Kidney capillary endothelial cell (primary cell): Measurements from ENCODE around the gene DDAH1.
A peak's percentile ranks its signal among the peaks of the same experiment; 100 is the strongest.

Experiments used
- DNase-seq: peaks from one replicate; pipeline ENCODE4 v3.0.0-alpha.2; 2018; ENCODE audit warnings: low spot score

DDAH1 gene

DNA sequence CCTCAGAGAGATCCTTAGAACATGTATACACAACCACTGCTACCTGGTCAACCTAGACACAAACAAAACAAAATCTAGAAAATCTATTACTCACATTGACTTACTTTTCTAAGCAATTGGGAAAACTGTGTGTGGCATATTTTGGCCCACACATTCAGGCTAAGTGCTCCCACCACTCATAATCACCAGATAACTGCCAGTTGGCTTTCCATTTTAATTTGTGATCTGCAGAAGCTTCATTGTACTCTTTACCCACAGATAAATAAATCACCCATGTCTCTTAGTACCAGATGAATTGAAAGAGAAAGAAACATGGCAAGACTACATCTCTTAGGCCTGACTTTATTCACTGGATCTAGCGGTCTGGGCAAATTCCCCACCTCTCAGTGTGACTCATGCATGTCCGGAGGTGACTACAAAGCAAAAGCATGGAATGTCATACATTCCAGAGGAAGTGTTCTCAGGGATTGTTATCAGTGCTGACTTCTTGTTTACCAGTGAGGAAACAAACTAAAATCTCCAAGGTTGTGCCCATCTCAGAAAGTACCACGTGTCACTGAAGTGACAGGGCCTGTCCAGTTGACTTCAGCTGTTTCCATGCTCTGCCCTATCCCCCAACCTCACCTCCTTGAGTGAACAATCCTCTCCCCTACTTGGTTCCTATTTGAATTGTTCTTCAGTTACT, 136.1 kb downstream of the DDAH1 start:
- peak; percentile 99 for DNase-seq

DNA sequence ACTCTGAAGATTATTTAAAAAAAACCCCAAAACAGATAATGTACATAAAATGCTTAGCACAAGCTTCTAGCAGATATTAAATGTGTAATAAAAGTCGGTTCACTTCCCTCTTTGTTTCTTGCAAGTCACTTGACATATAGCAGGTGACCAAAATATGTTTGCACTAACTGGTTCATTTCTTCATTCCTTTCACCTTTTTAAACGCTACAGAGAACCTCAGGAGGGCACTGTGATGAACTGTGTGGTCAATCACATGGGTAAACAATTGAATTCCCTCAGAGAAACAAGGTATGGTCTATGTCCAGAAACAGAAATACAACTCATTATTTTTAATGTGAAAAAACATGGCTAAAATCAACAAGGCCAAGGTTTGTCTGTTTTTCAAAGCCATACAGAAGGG, 137.2 kb downstream of the DDAH1 start:
- no peak for DNase-seq

DNA sequence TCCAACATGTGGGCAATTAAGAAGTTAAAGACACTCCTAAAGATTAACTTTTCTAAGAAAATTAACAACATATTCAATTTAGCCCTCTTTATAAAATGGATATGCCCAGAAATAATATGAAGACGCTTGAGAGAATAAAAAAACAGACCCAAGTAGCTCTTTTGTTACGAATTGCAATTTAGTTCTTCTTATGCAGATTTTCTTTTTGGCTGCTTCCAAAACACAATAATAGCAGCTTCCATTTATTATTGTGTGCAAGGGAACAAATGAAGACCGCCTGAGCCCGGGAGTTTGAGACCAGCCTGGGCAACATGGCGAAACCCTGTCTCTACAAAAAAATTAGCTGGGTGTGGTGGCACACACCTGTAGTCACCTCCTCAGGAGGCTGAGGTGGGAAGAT, 138.1 kb downstream of the DDAH1 start:
- no peak for DNase-seq

DNA sequence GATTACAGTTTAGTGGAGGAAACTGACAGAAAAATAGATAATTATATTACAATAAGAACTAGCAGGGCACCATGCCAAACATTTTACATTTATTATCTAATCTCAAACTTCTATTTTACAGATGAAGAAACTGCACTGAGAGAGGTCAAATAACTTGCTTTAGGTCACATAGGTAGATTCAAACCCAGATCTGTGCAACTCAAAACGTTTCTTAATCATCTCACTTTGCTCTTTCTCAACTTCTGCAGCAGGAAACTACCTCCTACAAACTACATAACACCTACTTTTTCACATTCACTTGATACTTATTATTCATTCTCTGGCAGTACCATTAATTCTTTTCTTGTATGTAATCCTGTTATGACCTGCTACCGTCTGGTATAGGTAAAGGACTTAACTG, 138.6 kb downstream of the DDAH1 start:
- DNase-seq: no peak

DNA sequence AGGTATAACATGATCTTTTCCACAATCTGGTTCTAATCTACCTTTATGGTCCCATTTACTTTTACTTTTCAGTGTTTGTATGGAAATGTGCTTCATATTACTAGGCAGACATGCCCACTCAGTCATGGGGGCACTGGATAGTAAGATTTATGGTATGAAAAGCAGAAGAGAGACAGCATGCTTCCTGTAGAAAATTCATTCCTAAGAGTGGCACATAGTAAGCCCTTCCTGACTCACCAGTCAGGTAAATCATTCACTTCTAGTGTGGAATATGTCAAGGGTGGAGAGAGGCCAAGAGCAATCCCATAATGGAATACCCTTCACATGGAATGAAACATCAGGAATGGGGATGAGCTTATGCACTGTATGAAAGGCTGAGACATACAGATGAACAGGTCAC, 139.0 kb downstream of the DDAH1 start:
- no peak for DNase-seq

DNA sequence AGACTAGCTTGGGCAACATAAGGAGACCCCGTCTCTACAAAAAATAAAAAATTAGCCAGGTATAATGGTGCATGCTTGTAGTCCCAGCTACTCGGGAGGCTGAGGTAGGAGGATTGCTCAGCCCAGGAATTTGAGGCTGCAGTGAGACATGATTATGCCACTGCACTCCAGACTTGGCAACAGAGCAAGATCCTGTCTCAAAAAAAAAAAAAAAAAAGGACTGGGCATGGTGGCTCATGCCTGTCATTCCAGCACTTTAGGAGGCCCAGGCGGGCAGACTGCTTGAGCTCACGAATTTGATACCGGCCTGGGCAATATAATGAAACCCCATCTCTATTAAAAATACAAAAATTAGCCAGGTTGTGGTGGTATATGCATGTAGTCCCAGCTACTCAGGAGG, 141.2 kb downstream of the DDAH1 start:
- no peak for DNase-seq

DNA sequence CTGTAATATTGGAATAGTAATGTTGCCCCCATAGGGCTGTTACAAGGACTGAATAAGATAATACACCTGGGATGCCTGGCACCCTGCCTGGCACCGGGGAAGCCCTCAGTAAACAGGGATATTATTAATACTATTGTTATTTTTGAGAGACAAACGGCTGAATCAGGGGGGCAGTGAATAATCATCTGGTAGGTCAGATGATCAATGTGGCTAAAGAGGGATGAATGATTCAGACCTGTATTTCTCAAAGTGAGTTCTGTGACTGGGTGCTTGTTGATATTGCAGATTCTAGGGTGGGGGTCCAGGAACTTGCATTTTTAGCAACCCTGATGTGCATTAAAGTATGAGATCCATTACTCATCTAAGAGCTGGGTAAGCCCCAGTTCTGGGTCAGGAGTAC, 142.3 kb downstream of the DDAH1 start:
- no peak for DNase-seq

DNA sequence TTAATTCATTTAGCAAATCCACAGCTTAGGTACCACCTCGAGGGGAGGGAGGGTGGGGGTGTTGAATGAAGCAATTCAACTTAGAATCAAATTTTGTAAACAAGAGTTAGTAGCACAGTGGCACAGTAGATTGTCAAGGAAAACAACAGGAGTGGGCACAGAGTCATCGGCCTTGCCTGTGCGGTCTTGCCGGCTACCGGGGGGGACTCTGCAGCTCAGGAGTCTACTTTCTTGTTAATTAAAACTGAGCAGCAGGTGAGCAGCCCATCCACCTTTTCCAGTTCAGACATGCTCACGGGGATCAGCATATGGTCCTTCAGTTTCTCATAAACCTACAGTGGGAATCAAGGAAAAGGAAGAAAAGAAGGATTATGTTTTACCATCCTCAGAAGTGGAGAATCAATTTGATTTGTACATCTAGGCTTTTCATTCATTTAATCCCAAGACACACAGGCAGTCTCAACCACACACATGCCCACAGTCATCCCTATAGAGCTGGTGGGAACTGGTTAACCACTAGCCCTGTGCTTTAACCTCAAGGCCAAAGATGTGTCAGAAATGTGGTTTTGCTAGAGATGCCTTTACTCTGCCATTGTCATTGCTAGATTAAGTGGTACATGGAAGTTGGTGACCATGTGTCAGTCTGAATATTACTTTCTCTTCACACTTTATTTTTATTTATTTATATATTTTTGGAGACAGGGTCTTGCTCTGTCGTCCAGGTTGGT, 143.6 kb downstream of the DDAH1 start:
- DNase-seq: no peak

DNA sequence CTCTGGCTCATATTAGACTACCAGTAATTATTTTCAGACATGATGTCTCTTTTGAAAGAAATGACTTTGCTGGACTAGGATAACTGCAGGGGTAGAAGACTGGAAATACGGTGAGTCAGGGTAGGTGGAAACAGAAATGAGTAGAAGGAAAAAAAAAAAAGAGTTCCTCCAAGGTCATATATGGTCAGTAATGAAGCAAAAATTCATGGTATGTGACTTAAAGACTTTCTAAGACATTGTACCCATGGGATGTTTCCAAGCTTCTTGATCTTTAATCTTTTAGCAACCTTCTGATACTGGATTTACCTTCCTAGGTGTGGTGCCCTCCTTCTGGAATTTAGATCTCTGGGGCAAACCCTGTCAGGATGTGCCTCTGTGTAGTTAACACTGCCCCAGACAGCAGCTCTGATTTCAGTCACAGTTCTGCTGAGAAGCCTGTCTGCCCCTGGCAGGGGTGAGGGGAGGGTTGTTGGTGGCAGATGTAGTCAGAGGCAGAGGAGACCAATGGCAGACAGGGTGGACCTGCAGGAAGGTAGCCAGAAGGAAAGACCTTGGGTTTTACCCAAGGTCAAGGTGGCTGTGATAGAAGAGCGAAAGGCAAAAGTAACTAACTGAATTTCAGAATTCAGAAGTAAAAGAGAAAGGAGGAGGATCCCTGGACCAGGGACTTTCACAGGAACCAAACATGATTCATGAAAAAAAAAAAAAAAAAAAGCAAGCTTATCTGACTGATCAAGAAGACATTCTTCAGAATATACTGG, 144.4 kb downstream of the DDAH1 start:
- DNase-seq: peak; percentile 66

DNA sequence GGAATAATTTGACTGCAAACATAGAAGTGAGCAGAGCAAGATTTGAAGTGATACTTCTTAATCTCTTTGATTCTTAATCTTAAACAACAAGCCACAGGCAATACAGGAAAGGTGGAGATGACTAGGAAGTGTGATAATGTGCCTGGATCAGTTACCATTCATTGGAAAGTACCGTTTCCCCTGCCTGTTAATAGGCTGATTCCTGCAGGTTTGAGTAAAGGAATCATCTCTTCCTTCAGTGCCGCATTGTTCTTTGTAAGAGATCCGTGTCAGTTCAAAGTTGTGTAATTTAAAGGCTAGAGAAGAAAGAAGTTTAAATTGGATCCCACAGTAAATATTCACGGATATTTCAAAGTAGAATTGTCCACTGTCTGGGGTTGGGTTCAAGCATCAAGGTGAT, 145.0 kb downstream of the DDAH1 start:
- no peak for DNase-seq

DNA sequence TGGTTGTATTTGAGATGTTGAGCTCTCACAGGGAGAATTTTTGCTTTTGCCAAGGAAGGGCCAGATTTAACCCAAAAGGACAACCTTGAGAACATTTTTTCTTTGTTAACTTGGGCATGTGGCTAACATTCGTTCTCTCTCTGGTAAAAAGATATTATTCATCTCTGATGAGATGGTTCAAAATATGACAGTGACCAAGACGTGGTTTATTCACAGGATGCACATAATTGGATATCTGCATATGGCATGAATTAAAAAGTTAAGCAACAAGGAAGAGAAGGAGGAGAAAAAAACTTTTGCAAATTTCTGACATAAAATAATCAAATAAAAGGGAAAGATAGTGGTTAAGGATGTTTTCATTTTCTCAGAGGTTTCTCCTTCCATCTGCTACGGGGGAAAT, 145.5 kb downstream of the DDAH1 start:
- no peak for DNase-seq

DNA sequence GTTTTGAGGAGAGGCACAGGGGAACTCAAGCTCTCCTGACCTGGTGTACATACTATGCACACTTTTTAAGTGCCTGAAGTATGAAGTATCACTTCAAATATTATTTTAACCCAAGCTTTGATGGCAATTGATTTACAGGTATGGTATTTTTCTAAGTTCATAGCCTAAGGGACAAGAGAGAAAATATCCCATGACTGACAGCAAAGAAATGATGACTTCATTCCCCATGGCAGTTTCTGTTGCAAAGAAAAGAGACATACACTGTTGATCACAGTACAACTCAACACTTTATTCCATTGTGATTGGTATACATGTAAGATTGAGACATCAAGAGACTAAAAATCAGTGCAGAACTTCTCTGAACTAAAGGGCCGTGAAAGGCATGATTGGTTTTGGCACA, 146.7 kb downstream of the DDAH1 start:
- DNase-seq: no peak

DNA sequence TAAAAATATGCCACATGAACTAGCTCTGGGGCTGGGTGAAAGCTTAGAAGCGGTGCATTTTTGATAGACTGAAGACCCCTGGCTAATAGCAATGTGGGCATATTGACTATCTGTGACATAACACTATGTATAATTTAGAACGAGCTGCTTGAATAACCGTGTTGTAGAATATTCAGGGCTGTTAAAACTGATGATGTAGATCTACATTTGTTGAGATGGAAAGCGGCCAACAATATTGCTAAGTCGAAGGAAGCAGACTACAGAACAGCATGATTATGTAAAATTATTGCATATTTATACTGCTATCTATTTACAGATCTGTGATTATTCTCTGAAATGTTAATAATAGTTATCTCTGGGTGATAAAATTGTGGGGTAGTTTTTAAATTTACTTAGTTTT, 147.4 kb downstream of the DDAH1 start:
- DNase-seq: no peak

DNA sequence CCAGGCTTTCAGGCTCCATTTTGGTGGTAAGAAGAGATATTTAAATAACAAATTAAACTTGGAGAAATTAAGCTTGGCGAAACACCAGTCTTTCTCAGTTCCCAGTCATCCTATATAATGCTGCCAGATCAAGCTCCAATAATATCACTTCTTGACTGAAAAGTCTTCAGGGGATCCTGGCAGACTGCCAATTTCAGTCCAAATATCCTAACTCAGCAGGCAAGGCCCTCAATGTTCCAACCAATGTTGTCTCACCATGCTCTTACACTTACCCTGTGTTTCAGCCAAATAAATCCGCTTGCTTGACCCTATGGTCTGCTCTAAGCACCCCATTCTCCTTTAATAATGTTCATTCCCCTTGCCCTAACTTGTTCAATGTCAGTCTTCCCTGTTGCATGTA, 148.6 kb downstream of the DDAH1 start:
- DNase-seq: no peak

DNA sequence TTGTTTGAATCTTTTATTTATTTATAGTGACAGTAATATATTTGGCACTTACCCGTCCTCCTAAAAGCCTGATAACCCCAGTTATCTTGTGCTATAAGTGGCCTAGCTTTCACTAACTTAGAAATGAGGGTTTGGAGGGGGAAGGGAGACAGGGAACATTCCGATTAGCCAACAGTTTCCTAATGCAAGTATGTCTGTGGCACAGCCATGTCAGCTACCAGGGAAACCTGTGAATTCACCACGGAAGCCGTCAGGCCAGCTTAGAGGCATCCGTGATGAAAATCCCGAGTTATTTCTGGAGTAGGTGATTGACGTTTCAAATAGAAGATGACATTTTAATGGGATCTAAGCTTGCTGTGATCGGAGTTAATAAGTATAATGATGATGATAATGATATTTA, 149.2 kb downstream of the DDAH1 start:
- DNase-seq: no peak

DNA sequence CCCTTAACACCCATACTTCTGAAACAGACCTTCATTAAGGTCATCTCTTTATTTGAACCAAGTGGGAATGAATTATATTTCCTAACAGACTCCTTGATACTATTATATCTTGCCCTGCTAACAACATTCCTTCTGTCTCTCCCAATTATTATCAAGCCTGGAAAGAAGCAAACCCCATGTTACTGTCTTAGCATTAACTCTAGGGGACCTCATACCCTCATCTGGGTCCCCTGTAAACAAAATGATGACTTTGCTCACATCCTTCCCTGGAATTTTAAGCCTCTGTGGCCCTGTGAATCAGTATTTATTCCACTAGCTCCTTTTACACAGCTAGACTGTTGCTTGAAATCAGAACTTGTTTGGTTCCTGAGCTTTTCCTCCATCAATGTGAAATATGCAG, 150.2 kb downstream of the DDAH1 start:
- DNase-seq: no peak

DNA sequence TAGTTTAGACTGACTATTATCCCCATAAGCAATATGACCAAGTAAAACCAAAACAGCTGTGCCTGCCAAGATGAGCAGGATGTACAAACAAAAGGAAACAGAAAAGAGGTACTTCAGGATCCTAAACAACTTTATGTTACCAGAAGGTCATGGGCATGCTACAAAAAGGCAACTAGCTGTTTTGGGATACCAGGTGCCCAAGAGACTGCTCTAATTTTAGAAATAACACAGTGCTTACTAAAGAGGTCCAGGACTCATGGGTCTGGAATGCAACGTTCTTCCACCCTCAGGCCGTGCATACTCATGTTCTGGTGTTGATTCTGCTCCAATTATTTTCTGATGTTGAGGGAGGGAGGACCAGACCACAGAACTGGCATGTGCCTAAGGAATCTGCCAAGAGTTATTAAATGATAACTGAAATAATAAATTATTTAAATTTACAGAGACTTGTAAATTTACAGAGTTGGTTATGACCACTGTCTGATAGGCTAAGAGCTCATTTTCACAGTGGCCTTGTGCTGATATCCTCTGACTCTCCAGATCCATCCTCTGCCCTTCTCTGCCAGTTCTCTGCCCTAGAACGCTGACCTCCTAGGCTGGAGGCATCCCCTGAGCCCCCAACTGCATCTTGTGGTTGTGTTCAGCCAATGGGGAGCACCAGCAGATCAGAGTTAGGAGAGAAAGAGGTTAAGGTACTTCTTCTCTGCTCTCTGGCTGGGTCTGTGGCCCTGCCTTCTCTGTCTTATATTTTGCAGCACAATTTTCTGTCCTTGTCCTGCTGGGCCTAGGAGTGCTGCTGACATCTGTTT, 150.9 kb downstream of the DDAH1 start:
- DNase-seq: peak; percentile 88

DNA sequence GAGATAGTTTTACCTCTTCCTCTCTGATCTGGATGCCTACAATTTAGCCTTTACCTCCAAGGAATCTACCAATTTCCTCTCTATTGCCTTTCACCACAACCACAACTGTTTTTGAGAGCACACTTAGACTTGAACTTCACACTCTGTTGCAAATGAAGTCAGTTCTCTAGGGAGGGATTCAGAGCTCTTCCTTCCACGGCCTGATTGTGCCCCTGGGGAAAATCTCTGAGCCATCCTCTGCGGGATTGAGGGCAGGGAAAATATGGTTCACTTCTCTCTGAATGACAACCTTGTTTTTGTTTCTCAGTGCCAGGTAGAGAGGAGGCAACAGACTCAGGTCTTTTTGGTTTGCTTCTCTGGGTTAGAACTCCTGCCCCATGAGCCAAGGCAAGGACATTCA, 153.1 kb downstream of the DDAH1 start:
- no peak for DNase-seq

DNA sequence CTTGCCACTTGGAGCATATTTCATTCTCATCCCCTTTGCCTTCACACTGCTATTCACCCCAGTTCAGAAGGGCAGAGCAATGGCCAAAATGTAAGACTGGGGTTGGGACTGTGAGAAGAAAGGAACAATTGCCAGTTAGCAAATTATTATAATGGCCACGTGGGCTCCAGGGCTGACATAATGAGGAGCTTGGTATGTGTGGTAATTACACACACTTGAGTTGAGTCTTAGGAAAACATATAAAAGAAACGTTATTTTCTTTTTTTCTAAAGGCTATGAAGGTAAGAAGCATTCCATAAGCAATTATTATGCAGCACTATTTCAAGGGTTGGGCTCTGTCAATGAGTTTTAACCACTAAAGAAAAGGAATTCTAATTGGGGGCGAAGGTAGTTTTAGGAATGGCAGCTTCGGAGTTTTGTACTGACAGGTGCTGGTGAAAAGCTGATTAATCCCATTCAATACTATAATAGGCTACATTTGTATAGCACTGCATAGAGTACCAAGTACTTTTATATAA, 156.1 kb downstream of the DDAH1 start:
- DNase-seq: no peak

DNA sequence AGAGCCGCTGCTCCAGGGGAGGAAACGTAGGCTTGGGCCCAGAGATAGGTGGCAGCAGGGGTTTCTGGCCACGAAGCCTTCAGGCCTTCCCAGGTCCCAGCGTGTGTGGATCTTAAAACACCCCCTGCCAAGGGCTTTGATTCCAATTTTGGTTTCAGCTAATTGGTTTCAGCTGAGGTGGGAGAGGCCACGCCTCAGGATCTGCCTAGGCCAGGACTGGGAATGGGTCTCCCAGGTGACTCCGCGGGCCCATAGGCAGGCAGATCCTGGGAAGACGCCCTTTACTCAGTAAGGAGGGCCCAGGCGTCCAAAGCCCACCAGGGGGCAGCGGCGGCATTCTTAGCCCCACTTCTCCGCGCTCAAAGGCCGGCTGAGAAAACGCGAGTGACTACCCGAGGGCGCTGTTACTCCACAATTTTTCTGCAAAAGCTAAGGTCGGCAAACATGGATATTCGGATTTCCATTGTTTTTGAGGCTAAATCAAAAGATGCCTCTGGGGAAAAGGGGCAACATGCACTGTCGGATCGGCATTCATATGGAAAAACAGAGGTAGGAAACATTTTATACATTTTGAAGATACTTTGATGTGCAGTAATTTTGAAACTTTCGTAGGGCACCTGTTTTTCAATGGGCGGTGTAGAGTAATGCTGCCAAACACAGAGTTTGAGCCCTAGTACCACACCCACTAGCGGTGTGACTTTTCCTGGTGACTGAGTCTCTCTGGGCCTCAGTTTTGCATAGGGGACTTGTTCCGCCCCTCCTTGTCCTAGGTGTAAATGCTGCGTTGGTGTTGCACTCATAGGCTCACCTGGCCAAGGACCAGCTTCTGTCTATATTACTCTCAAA, 156.7 kb downstream of the DDAH1 start:
- DNase-seq: peak; percentile 91

DNA sequence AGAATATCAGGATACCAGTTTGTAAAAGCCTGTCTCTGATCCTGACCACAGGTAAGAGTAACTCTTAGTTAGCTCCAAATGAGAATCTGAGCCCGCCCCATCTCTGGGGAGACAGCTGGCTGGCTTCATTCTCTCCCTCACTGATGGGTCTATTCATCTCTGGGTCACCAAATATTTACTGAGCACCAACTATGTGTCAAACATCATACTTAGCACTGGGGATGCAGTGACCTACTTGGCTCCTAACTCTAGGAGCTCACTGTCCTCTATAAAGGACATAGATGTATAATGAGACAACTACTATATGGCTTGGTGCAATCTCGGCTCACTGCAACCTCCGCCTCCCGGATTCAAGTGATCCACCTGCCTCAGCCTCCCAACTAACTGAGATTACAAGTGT, 158.7 kb downstream of the DDAH1 start:
- no peak for DNase-seq
